Measurements from ENCODE around the gene TAAR6. TPM values are rescaled to one million over a fixed set of nuclear protein-coding genes. Genes with fewer than 3 reads are reported as not detected.

The TAAR6 gene
- polyA plus RNA-seq, 1 of the 3 experiments (the other 2 are of a cell fraction): not detected

DNA sequence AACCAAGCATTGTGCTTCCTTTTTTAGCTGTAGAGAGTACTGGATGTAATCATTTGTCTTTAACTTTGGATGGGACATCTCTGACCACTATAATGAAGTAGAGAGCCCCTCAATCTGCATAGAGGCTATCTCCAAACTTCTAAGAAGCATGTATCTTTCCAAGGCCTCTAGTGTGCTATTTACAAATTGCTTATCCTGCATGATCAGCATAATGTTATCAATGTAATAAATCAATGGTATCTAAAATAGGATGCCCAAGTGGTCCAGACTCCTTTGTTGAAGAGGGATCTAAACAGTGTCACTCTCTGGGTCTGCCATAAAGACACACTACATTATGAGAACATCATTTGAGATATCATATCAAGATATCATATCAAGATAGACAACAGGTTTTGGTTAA lies 25.3 kb upstream of the TAAR6 start (continued):
- no peak for TF ChIP-seq RAD21 (IDR thresholded peaks at IDR 0.05; ENCODE audit: low read length)

DNA sequence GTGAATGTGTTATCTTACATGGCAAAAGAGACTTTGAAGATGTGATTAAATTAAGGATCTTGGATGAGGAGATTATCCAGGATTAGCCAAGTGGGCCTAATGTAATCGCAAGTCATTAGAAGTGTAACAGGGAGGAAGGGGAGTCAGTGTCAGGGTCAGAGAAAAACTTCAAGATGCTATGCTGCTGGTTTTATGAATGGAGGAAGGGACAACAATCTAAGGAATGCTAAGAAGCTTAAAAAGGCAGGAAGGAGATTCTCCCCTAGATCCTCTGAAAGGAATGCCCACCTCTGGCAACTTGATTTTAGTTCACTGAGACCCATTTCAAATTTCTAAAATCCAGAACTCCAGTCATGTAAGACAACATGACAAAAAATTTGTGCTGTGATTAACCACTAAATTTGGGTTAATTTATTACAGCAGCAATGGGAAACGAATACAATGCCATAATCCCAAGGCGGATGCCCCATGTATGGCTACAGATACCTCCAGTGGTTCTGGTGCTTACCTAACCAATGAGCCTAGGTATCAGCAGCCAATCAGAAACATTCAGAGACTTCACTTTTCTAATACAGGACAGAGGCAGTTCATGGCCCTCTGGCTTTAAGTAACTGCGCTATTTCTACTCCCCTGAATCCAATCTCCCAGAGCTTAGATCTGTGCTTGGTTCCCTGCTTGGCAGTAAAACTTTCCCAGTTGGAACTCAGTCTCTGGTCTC lies 21.2 kb upstream of the TAAR6 start:
- no peak overlapping the region for H3K4me3 ChIP-seq (ENCODE audit: low read depth in 2 of 2, low read length in 1 of 2)
- H3K36me3 ChIP-seq (replicated peaks in 1 of 2; ENCODE audit: control insufficient read depth in 1 of 2, insufficient read depth in 2 of 2, low read length in 1 of 2): no peaks in the 10 kb centered on the region
- H3F3A ChIP-seq (replicated peaks; ENCODE audit: insufficient read depth): no peaks in the 10 kb centered on the region
- no peak overlapping the region for H3K4me2 ChIP-seq
- POLR2A ChIA-PET: no interaction called here
- no peaks in the 10 kb centered on the region for H3K79me2 ChIP-seq (ENCODE audit: insufficient read depth)
- no peak overlapping the region for H3K9ac ChIP-seq
- 2% methylated on average over 3 of the region's 4 CpGs for WGBS (ENCODE audit: low lambda C conversion rate)
- no peak for DNase-seq
- no peak overlapping the region for H3K27ac ChIP-seq (ENCODE audit: low read depth in 2 of 2, low read length in 1 of 2)
- CTCF ChIA-PET: no interaction called here
- H2AFZ ChIP-seq (ENCODE audit: low read depth): no peak overlapping the region
- TF ChIP-seq, protein P1, sequence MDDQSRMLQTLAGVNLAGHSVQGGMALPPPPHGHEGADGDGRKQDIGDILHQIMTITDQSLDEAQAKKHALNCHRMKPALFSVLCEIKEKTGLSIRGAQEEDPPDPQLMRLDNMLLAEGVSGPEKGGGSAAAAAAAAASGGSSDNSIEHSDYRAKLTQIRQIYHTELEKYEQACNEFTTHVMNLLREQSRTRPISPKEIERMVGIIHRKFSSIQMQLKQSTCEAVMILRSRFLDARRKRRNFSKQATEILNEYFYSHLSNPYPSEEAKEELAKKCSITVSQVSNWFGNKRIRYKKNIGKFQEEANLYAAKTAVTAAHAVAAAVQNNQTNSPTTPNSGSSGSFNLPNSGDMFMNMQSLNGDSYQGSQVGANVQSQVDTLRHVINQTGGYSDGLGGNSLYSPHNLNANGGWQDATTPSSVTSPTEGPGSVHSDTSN (IDR thresholded peaks at IDR 0.05): no peak
- TF ChIP-seq POLR2AphosphoS5 (IDR thresholded peaks at IDR 0.05; ENCODE audit: low read depth, low read length) (no peak), ELF1 (IDR thresholded peaks at IDR 0.05) (no peak), USF1 (IDR thresholded peaks at IDR 0.05; ENCODE audit: borderline replicate concordance, low read depth) (no peak), FOXJ3 (CRISPR knock-in tag; IDR thresholded peaks at IDR 0.05) (no peak), EZH2phosphoT487 (IDR thresholded peaks at IDR 0.05; ENCODE audit: borderline replicate concordance, low read depth) (no peak), FOSL2 (IDR thresholded peaks at IDR 0.05; ENCODE audit: borderline replicate concordance, low read depth) (no peak), RFX5 (IDR thresholded peaks at IDR 0.05; ENCODE audit: low read length) (no peak)
- TF ChIP-seq, protein P2, sequence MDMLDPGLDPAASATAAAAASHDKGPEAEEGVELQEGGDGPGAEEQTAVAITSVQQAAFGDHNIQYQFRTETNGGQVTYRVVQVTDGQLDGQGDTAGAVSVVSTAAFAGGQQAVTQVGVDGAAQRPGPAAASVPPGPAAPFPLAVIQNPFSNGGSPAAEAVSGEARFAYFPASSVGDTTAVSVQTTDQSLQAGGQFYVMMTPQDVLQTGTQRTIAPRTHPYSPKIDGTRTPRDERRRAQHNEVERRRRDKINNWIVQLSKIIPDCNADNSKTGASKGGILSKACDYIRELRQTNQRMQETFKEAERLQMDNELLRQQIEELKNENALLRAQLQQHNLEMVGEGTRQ (IDR thresholded peaks at IDR 0.05; ENCODE audit: borderline replicate concordance, low read depth, low read length): no peak
- peaks cover 26% of the 10 kb centered on the region for H3K27me3 ChIP-seq (ENCODE audit: insufficient read depth)
- no peaks in the 10 kb centered on the region for H3K9me2 ChIP-seq
- H4K20me1 ChIP-seq (ENCODE audit: insufficient read depth): no peaks in the 10 kb centered on the region
- H3K4me1 ChIP-seq (ENCODE audit: control insufficient read depth in 1 of 2, insufficient read depth in 2 of 2, low read depth in 1 of 2, low read length in 1 of 2): no peaks in the 10 kb centered on the region
- no peaks in the 10 kb centered on the region for H3K9me3 ChIP-seq

GRCh38 chr6:132551214-132551613 lies 18.9 kb upstream of the TAAR6 start:
- ChIA-PET POLR2A (no interaction called here), CTCF (interaction anchor here (2.9 kb wide), 1 partner anchor 21 kb away, joined by 11 read pairs; no protein-coding TSS in a partner anchor)
- H3K9me3 ChIP-seq: no peaks in the 10 kb centered on the region
- no peaks in the 10 kb centered on the region for H3K9me2 ChIP-seq
- no peaks in the 10 kb centered on the region for H3K79me2 ChIP-seq (ENCODE audit: insufficient read depth)
- H3K36me3 ChIP-seq (replicated peaks in 1 of 2; ENCODE audit: control insufficient read depth in 1 of 2, insufficient read depth in 2 of 2, low read length in 1 of 2): no peaks in the 10 kb centered on the region
- H3K4me1 ChIP-seq (ENCODE audit: control insufficient read depth in 1 of 2, insufficient read depth in 2 of 2, low read depth in 1 of 2, low read length in 1 of 2): no peaks in the 10 kb centered on the region
- H3K9ac ChIP-seq: no peak overlapping the region
- H3K4me3 ChIP-seq (ENCODE audit: low read depth in 2 of 2, low read length in 1 of 2): no peak overlapping the region
- peaks cover 18% of the 10 kb centered on the region for H3K27me3 ChIP-seq (ENCODE audit: insufficient read depth)
- H2AFZ ChIP-seq (ENCODE audit: low read depth): no peak overlapping the region
- H4K20me1 ChIP-seq (ENCODE audit: insufficient read depth): no peaks in the 10 kb centered on the region
- 0% methylated on average over 4 of the region's 4 CpGs for WGBS (ENCODE audit: low lambda C conversion rate)
- no peak for DNase-seq
- TF ChIP-seq MEF2A (IDR thresholded peaks at IDR 0.05; ENCODE audit: borderline replicate concordance, low read depth) (no peak), MXI1 (IDR thresholded peaks at IDR 0.05; ENCODE audit: low read depth, low read length) (no peak), EP300 (IDR thresholded peaks at IDR 0.05; ENCODE audit: borderline replicate concordance in 1 of 2, low read depth in 1 of 2, low read length in 1 of 2) (no peak)
- no peak overlapping the region for H3K27ac ChIP-seq (ENCODE audit: low read depth in 2 of 2, low read length in 1 of 2)
- H3F3A ChIP-seq (replicated peaks; ENCODE audit: insufficient read depth): no peaks in the 10 kb centered on the region
- H3K4me2 ChIP-seq: no peak overlapping the region

All from SK-N-SH (cell line).